ENCODE measurements around the gene ZNF175.

Gene ZNF175

GRCh38 chr19:51610576-51610975, 39.5 kb downstream of the ZNF175 start:
- H3K4me1 ChIP-seq (ENCODE audit: control insufficient read depth, low read length) = peaks cover 26% of the 10 kb centered on the region
- no peaks in the 10 kb centered on the region for H3K9me2 ChIP-seq (replicated peaks; ENCODE audit: control insufficient read depth, low read length)
- no peak overlapping the region for H3K4me2 ChIP-seq (ENCODE audit: low read length)
- peaks cover 12% of the 10 kb centered on the region for H3F3A ChIP-seq (ENCODE audit: control insufficient read depth, insufficient read depth)
- H3K27ac ChIP-seq (ENCODE audit: low read depth, low read length) = no peak overlapping the region
- H3K9me3 ChIP-seq (ENCODE audit: control insufficient read depth, insufficient read depth, low read length) = no peaks in the 10 kb centered on the region
- no peak overlapping the region for H3K4me3 ChIP-seq (ENCODE audit: low read length)
- no peaks in the 10 kb centered on the region for H4K20me1 ChIP-seq (ENCODE audit: control insufficient read depth, insufficient read depth, low read depth, low read length)
- TF ChIP-seq EZH2phosphoT487 (IDR thresholded peaks at IDR 0.05; ENCODE audit: borderline replicate concordance, low read length) = no peak
- TF ChIP-seq CTCF (IDR thresholded peaks at IDR 0.05; ENCODE audit: low read depth, low read length, poor library complexity, severe bottlenecking) = no peak
- no peaks in the 10 kb centered on the region for H3K79me2 ChIP-seq (ENCODE audit: control insufficient read depth, low read length)
- peaks cover 6% of the 10 kb centered on the region; the same call in 1 of the 2 replicates for H3K27me3 ChIP-seq (ENCODE audit: control insufficient read depth, low read length)
- H3K36me3 ChIP-seq (ENCODE audit: control insufficient read depth, low read length) = no peaks in the 10 kb centered on the region

DNA sequence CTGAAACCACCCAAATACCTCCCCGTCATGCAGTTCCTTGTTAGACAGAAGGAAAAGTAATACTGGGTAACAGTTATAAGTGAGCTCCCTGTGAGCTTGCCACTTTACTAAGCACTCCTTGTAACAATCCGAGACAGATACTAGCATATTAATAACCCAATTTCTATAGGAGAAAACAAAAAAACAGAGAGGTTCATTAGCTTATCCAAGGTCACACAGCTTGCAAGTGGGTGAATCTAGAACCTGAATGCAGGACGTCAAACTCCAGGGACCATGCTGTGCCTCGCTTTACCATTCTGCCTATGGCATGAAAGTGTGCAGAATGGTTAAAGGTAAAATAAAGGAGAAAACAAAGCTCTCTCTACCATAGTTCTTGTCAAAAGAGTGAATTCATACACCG, 43.7 kb downstream of the ZNF175 start:
- Histone ChIP-seq H3K4me2 (ENCODE audit: low read length) (no peak overlapping the region), H3K36me3 (ENCODE audit: control insufficient read depth, low read length) (no peaks in the 10 kb centered on the region), H3K9me2 (replicated peaks; ENCODE audit: control insufficient read depth, low read length) (no peaks in the 10 kb centered on the region), H3F3A (ENCODE audit: control insufficient read depth, insufficient read depth) (no peaks in the 10 kb centered on the region), H3K4me3 (ENCODE audit: low read length) (no peak overlapping the region), H4K20me1 (ENCODE audit: control insufficient read depth, insufficient read depth, low read depth, low read length) (no peaks in the 10 kb centered on the region), H3K79me2 (ENCODE audit: control insufficient read depth, low read length) (no peaks in the 10 kb centered on the region), H3K9me3 (ENCODE audit: control insufficient read depth, insufficient read depth, low read length) (no peaks in the 10 kb centered on the region), H3K4me1 (ENCODE audit: control insufficient read depth, low read length) (no peaks in the 10 kb centered on the region), H3K27me3 (ENCODE audit: control insufficient read depth, low read length) (peaks cover 6% of the 10 kb centered on the region; the same call in 1 of the 2 replicates), H3K27ac (ENCODE audit: low read depth, low read length) (no peak overlapping the region)
- TF ChIP-seq EZH2phosphoT487 (IDR thresholded peaks at IDR 0.05; ENCODE audit: borderline replicate concordance, low read length) (no peak), CTCF (IDR thresholded peaks at IDR 0.05; ENCODE audit: low read depth, low read length, poor library complexity, severe bottlenecking) (no peak)

DNA sequence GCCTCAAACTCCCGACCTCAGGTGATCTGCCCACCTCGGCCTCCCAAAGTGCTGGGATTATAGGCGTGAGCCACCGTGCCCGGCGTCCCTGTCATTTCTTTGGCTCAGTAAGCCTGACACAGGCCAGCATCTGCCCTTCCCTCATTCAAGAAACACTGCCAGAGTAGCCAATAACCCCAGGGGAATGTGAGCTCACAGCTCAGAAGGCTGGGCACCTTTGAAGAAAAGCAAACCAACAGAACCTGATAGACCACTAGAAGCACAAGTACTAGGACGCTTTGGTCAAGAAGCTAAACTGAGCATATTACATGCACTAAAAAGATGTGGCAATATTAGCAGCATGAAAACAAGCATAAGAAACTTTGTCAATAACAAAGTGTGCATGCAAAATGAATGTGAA, 44.9 kb downstream of the ZNF175 start:
- Histone ChIP-seq H3K36me3 (ENCODE audit: control insufficient read depth, low read length) (no peaks in the 10 kb centered on the region), H3K79me2 (ENCODE audit: control insufficient read depth, low read length) (no peaks in the 10 kb centered on the region), H3K27me3 (ENCODE audit: control insufficient read depth, low read length) (peaks cover 3% of the 10 kb centered on the region; the same call in 1 of the 2 replicates), H3K9me2 (replicated peaks; ENCODE audit: control insufficient read depth, low read length) (no peaks in the 10 kb centered on the region), H3F3A (ENCODE audit: control insufficient read depth, insufficient read depth) (no peaks in the 10 kb centered on the region), H4K20me1 (ENCODE audit: control insufficient read depth, insufficient read depth, low read depth, low read length) (no peaks in the 10 kb centered on the region), H3K9me3 (ENCODE audit: control insufficient read depth, insufficient read depth, low read length) (no peaks in the 10 kb centered on the region), H3K4me1 (ENCODE audit: control insufficient read depth, low read length) (peaks cover 5% of the 10 kb centered on the region), H3K4me2 (ENCODE audit: low read length) (no peak overlapping the region), H3K27ac (ENCODE audit: low read depth, low read length) (no peak overlapping the region), H3K4me3 (ENCODE audit: low read length) (no peak overlapping the region)
- TF ChIP-seq CTCF (IDR thresholded peaks at IDR 0.05; ENCODE audit: low read depth, low read length, poor library complexity, severe bottlenecking) (no peak), EZH2phosphoT487 (IDR thresholded peaks at IDR 0.05; ENCODE audit: borderline replicate concordance, low read length) (no peak)
